GM19025 (cell line): ENCODE results near the gene ACOXL.

Experiments
- ATAC-seq: cut with Tn5 transposase; IDR thresholded peaks from one replicate; pipeline ENCODE4 v1.9.1; 2021; ENCODE audit warnings: mild to moderate bottlenecking, low read depth, moderate library complexity; ENCODE audit not compliant: unreplicated experiment

ACOXL gene

GRCh38 chr2:110790907-110791306 lies 58.5 kb downstream of the ACOXL start:
- no peak for ATAC-seq

GRCh38 chr2:110791435-110791834 lies 59.1 kb downstream of the ACOXL start:
- ATAC-seq: no peak

DNA sequence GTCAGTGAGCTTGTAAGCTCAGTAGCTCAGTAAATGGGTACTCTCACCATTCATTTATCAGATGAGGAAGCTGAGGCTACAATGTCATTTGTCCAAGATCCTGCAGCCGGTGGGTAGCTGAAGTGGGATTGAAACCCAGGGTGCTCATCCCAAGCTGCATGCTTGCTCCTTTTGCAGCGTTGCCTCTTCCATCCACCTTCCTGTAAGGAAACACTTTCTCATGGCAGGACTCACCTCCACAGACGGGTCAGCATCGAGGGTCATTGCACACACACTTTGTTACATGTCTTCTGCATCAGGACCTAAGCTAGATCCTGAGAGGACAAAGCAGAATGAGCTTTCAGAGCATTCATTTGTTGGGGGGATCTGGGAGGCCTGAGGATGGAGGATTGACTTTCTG lies 60.7 kb downstream of the ACOXL start:
- no peak for ATAC-seq

GRCh38 chr2:110794390-110794789 lies 62.0 kb downstream of the ACOXL start:
- ATAC-seq: no peak

DNA sequence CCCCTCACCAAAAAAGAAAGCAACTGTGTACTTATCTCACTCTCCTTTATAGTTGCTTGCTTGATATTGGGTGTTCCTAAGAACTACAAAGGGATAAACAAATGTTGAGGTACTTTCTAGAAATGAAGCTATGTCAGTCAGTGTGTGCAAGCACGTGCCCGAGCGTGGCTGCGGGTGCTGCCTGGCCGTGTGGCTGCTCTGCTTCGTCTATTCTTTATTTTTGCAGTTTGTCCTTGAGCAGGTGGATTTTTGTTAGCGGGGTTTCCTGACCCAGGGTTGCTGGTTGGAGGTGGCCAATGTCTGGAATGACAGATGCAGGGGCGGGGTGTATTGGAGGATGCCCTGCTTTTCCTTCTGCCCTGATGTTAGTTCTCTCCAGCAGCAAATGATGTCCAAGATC lies 62.6 kb downstream of the ACOXL start:
- ATAC-seq: no peak

GRCh38 chr2:110796716-110797301 lies 64.4 kb downstream of the ACOXL start:
- no peak for ATAC-seq

DNA sequence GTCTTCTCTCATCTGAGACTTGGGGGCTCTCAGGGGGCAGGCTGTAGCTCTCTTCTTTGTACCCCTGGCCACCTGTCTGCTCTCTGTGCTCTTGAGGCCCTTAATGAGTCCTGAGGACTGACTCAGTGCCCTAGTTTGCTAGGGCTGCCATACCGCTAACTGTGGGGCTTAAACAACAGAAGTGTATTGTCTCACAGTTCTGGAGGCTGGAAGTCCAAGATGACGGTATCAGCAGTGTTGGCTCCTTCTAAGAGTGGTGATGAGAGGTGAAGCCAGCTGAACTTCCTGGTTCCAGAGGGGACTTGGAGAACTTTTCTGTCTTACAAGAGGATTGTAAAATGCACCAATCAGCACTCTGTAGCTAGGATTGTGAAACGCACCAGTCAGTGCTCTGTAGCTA lies 67.0 kb downstream of the ACOXL start:
- ATAC-seq: no peak

- no peak for ATAC-seq
Observed at GRCh38 chr2:110800611-110801402, 68.4 kb downstream of the ACOXL start.

DNA sequence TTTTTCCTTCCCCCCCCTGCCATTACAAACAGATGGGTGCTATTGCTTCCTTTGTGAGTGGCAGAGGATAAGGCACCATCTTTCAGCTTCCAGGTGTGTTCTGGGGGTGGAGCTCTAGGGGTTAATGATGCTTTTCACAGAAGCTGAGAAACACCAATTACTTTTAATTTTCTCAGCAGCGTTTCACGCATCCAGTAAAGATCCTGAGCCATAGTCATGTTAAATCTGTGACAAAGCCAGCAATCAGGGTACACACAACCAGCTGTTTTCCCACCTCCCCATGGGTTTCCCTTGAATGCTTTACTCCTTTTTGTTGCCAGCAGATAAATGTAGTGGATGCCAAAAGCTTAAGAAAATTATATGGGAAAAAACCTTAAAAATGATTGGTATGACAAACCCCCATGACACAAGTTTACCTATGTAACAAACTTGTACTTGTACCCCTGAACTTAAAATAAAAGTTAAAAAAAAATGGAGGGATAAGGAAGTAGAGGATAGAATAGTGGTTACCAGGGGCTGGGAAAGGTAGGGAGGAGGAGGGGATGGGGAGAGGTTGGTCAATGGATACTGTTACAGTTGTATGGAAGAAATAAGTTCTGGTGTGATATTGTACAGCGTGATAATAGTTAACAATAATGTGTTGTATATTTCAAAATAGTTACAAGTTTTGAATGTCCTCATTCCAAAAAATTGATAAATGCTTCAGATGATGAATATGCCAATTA lies 70.0 kb downstream of the ACOXL start:
- ATAC-seq: no peak

GRCh38 chr2:110804433-110804832 lies 72.1 kb downstream of the ACOXL start:
- no peak for ATAC-seq

- ATAC-seq: no peak
Observed at GRCh38 chr2:110804915-110805314, 72.5 kb downstream of the ACOXL start.

- no peak for ATAC-seq
Observed at GRCh38 chr2:110805894-110806452, 73.6 kb downstream of the ACOXL start.

GRCh38 chr2:110807522-110807921 lies 75.1 kb downstream of the ACOXL start:
- ATAC-seq: no peak

GRCh38 chr2:110810404-110810803 lies 78.0 kb downstream of the ACOXL start:
- ATAC-seq: no peak

DNA sequence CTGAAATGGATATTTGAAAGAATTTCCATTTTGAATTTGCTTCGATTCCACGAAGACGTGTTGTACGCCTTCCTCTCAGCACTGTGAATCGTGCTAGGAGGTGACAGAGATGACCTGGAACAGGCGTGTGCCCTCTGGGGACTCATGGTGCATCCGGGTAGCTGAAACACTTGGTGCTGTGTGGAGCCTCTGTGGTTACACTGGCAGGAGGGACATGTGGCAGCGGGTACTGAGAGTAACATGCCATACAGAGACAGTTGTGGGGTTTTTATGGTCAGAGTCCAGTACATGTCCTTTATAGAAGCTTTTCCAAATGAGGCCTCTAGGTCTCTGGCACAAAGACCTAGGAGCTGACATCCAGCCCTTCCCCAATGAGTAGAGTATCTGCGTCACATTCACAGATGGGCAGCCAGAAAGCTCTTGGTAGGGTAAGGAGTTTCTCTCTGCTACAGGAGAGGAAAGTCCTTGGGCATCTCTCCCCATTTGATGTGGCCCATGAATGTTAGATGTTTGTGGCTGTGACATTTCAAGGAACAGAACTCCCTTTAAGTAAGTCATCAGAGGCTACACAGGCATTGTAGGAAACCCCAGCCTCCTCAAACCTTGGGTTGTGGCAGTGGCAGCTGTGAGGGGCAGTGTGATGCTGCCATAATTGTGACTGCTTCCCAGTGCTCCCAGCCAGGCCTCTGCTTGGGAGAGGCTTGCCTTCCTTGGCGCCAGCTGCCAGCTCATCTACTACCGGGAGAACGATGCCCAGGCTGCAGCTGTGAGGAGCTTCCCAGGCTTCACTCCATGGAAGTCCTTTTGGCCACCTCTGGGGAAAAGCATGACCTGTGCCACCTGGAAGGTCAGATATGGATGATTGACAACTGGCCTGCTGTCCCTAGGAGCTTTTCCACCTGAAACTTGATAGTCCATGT lies 80.6 kb downstream of the ACOXL start:
- no peak for ATAC-seq

DNA sequence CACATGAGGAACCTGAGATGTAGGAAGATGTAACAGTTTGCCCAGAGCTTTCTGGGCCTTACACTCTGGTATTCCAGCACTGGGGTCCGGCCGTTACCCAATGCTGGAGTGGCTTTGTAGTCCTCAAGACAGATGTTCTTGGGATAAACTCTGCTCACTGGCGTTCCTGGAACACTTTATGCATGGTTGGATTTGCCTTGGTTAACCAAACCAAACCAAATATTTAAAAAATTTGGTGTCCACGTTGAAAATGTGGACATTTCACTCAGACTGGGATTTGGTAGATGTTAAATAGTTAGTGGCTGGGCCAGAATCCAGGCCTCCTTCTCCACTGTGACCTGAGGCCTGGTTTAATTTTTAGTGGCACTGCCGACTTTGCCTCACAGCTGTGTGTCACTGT lies 81.5 kb downstream of the ACOXL start:
- ATAC-seq: no peak

DNA sequence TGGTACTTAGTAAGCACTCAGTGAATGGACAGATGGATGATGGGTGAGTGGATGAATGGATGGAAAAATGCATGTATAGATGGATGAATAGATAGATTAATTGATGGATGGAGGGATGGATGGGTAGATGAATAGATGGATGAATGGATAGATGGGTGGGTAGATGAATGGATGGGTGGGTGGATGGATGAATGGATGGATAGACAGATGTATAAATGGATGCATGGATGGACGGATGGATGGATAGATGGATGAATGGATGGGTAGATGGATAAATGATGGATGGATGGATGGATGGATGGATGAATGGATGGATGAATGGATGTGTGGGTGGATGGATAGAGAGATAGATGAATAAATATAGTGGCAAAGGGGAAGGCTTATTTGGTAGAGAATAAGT lies 83.6 kb downstream of the ACOXL start:
- no peak for ATAC-seq

DNA sequence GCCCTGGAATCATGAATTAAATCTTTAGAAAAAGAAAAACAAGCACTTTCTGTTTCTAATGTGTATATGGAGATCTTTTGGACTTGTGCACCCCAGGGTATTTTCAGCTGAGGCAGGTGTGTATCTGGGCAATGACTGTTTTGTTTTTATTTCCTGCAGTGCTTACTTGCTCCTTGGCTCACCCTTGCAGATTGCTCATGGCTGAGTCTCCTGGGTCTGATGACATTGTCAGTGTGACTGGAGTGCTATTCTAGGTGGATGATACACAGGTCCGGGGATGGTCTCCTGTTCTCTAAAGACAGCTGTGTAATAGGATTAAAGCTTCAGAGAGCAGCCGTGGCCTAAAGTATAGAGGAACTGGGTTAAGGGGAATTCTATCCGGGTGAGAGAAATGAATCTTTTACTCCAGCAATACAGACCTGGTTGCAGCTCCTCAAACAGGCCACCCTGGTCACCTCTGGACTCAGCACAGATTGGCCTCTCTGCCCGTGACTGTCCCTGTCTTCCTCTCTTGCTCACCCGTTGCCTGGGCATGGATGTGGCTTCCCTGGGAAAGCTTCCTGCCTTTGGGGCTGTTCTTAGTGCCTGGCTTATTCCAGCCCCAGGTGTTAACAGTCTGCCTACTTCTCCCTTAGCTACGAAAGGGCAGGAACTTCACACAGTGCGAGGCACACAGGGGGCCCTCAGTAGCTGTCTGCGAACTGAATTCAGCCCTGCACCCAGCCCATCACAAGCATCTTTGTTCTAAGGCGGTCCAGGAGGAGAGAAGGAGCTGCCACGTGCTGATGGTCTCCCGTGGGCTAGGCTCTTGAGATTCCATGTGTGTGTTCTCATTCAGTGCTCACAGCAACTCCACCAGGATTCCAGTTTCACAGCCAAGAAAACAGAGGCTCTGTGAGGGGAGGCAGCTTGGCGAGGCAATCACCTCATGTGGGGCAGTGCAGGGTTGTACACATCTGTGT lies 84.3 kb downstream of the ACOXL start:
- ATAC-seq: no peak

- ATAC-seq: no peak
Observed at GRCh38 chr2:110818767-110819481, 86.6 kb downstream of the ACOXL start.
